Measurements from ENCODE around the gene SBNO2. TPM values are rescaled to one million over a fixed set of nuclear protein-coding genes. Genes with fewer than 3 reads are reported as not detected.

SBNO2 gene
- total RNA-seq, 2 donors from 2014 or later = 65.5 to 77.1 TPM

- intact Hi-C loops (cut with DNase I) = no loop called here
- Histone ChIP-seq H3K9me3 (no peaks in the 10 kb centered on the region), H3K36me3 (peaks cover 5% of the 10 kb centered on the region), H3K4me3 (no peak overlapping the region), H3K27me3 (no peaks in the 10 kb centered on the region), H3K9ac (ENCODE audit: low read depth in 2 of 2, low read length in 2 of 2) (no peak overlapping the region), H3K4me1 (no peaks in the 10 kb centered on the region), H3K27ac (no peak overlapping the region)
- no peak for TF ChIP-seq CTCF (IDR thresholded peaks at IDR 0.05)
- no peak for DNase-seq
Observed at GRCh38 chr19:1145635-1146411, 28.2 kb downstream of the SBNO2 start.

DNA sequence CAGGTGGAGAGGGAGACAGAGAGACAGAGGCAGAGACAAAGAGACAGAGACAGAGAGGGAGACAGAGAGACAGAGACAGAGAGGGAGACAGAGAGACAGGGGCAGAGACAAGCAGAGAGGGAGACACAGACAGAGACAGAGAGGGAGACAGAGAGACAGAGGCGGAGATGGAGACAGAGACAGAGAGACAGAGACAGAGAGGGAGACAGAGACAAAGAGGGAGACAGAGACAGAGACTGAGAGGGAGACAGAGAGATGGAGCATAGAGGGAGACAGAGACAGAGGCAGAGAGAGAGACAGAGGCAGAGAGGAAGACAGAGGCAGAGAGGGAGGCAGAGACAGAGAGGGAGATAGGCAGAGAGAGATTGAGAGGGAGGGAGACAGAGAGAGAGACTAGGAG is 29.3 kb downstream of the SBNO2 start:
- DNase-seq = no peak
- Histone ChIP-seq H3K4me1 (no peaks in the 10 kb centered on the region), H3K9ac (ENCODE audit: low read depth in 2 of 2, low read length in 2 of 2) (no peak overlapping the region), H3K27me3 (no peaks in the 10 kb centered on the region), H3K36me3 (peaks cover 5% of the 10 kb centered on the region), H3K4me3 (no peak overlapping the region), H3K9me3 (no peaks in the 10 kb centered on the region), H3K27ac (no peak overlapping the region)
- intact Hi-C loops (cut with DNase I) = no loop called here
- TF ChIP-seq CTCF (IDR thresholded peaks at IDR 0.05) = no peak

GRCh38 chr19:1143828-1144399 is 30.2 kb downstream of the SBNO2 start:
- Histone ChIP-seq H3K36me3 (peaks cover 5% of the 10 kb centered on the region), H3K27me3 (no peaks in the 10 kb centered on the region), H3K9me3 (no peaks in the 10 kb centered on the region), H3K9ac (ENCODE audit: low read depth in 2 of 2, low read length in 2 of 2) (no peak overlapping the region), H3K4me1 (no peaks in the 10 kb centered on the region), H3K4me3 (no peak overlapping the region), H3K27ac (no peak overlapping the region)
- no peak for TF ChIP-seq CTCF (IDR thresholded peaks at IDR 0.05)
- intact Hi-C loops (cut with DNase I) = no loop called here
- no peak for DNase-seq

DNA sequence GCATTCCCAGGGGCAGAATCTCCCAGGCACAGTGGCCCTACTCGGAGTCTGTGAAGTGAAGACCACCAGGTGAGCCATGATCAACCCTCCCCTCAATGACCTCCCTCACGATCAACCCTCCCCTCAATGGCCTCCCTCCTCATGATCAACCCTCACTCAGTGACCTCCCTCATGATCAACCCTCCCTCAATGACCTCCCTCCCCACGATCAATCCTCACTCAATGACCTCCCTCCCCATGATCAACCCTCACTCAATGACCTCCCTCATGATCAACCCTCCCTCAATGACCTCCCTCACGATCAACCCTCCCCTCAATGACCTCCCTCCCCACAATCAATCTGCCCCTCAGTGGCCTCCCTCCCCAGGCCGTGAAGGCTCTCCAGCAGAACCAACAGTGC is 32.1 kb downstream of the SBNO2 start:
- Histone ChIP-seq H3K27ac (no peak overlapping the region), H3K4me1 (no peaks in the 10 kb centered on the region), H3K4me3 (no peak overlapping the region), H3K36me3 (peaks cover 5% of the 10 kb centered on the region), H3K9ac (ENCODE audit: low read depth in 2 of 2, low read length in 2 of 2) (no peak overlapping the region), H3K27me3 (no peaks in the 10 kb centered on the region), H3K9me3 (no peaks in the 10 kb centered on the region)
- intact Hi-C loops (cut with DNase I) = no loop called here
- DNase-seq = no peak
- TF ChIP-seq CTCF (IDR thresholded peaks at IDR 0.05) = no peak

GRCh38 chr19:1140272-1141027 is 33.6 kb downstream of the SBNO2 start:
- intact Hi-C loops (cut with DNase I) = no loop called here
- Histone ChIP-seq H3K9ac (ENCODE audit: low read depth in 2 of 2, low read length in 2 of 2) (no peak overlapping the region), H3K36me3 (no peaks in the 10 kb centered on the region), H3K4me1 (peaks cover 14% of the 10 kb centered on the region), H3K27me3 (no peaks in the 10 kb centered on the region), H3K27ac (no peak overlapping the region), H3K9me3 (no peaks in the 10 kb centered on the region), H3K4me3 (no peak overlapping the region)
- TF ChIP-seq CTCF (IDR thresholded peaks at IDR 0.05) = no peak
- DNase-seq = no peak

Measured in colonic mucosa (tissue), 4 donors.